ENCODE measurements around the gene ZNF583. TPM values are rescaled to one million over a fixed set of nuclear protein-coding genes. Genes with fewer than 3 reads are reported as not detected.

ZNF583 gene
- total RNA-seq, 1 experiment from 2014 or later = not detected

DNA sequence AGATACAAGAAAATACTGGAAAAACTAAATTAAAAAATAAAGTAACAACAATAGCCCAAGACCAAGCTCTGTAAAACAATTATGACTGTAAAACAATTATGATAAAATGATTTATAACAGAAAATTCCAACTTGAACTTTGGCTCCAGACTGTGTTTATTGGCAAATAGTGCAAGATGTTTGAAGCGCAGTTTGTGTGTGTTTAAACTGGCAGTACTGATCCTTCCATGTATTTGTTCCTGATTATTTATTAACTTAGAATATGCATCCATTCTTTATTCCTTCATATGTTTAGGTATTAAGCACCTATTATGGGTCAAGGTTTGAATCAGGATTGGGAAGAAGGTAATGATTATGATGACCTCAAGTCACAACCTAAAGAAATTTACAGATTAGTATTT lies 48.6 kb upstream of the ZNF583 start:
- ChIA-PET CTCF (no interaction called here), POLR2A (no interaction called here), RAD21 (ENCODE audit: low non-redundant PET in 1 of 2, low total read pairs in 2 of 2, uncharacterized antibody in 2 of 2, unreplicated experiment in 2 of 2) (no interaction called here)
- no peaks in the 10 kb centered on the region for H3K79me2 ChIP-seq (ENCODE audit: insufficient read depth, low read length)
- DNase-seq (ENCODE audit: low read depth, low spot score) (no peak), ATAC-seq (no peak)
- H3K4me1 ChIP-seq (ENCODE audit: control insufficient read depth in 1 of 2, insufficient read depth in 2 of 2, low read length in 2 of 2) = no peaks in the 10 kb centered on the region
- H2AFZ ChIP-seq (ENCODE audit: low read depth, low read length, poor library complexity, severe bottlenecking) = no peak overlapping the region
- H3K36me3 ChIP-seq (ENCODE audit: control insufficient read depth in 1 of 2, insufficient read depth in 2 of 2, low read length in 2 of 2) = no peaks in the 10 kb centered on the region
- TF ChIP-seq POLR2A (IDR thresholded peaks at IDR 0.05; ENCODE audit: borderline replicate concordance, extremely low read depth, insufficient read depth, insufficient read length) = no peak
- TF ChIP-seq SP1 (IDR thresholded peaks at IDR 0.05; ENCODE audit: low read depth) = no peak
- TF ChIP-seq SRF (IDR thresholded peaks at IDR 0.05; ENCODE audit: low read depth) = no peak
- no peak for TF ChIP-seq EGR1 (IDR thresholded peaks at IDR 0.05; ENCODE audit: low read depth)
- TF ChIP-seq, protein P1, sequence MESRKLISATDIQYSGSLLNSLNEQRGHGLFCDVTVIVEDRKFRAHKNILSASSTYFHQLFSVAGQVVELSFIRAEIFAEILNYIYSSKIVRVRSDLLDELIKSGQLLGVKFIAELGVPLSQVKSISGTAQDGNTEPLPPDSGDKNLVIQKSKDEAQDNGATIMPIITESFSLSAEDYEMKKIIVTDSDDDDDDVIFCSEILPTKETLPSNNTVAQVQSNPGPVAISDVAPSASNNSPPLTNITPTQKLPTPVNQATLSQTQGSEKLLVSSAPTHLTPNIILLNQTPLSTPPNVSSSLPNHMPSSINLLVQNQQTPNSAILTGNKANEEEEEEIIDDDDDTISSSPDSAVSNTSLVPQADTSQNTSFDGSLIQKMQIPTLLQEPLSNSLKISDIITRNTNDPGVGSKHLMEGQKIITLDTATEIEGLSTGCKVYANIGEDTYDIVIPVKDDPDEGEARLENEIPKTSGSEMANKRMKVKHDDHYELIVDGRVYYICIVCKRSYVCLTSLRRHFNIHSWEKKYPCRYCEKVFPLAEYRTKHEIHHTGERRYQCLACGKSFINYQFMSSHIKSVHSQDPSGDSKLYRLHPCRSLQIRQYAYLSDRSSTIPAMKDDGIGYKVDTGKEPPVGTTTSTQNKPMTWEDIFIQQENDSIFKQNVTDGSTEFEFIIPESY (IDR thresholded peaks at IDR 0.05; ENCODE audit: extremely low read depth, insufficient replicate concordance, low read length) = no peak
- TF ChIP-seq YY1 (IDR thresholded peaks at IDR 0.05; ENCODE audit: extremely low read depth, insufficient replicate concordance, low read depth, low read length) = no peak
- TF ChIP-seq RAD21 (IDR thresholded peaks at IDR 0.05; ENCODE audit: low read depth) = no peak
- TF ChIP-seq JUND (IDR thresholded peaks at IDR 0.05) = no peak
- TF ChIP-seq ZFX (IDR thresholded peaks at IDR 0.05) = no peak
- TF ChIP-seq ZNF274 (IDR thresholded peaks at IDR 0.05; ENCODE audit: low read depth, low read length) = no peak
- no peak for TF ChIP-seq EZH2 (IDR thresholded peaks at IDR 0.05)
- TF ChIP-seq, protein P2, sequence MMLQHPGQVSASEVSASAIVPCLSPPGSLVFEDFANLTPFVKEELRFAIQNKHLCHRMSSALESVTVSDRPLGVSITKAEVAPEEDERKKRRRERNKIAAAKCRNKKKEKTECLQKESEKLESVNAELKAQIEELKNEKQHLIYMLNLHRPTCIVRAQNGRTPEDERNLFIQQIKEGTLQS (IDR thresholded peaks at IDR 0.05) = no peak
- TF ChIP-seq, protein P3, sequence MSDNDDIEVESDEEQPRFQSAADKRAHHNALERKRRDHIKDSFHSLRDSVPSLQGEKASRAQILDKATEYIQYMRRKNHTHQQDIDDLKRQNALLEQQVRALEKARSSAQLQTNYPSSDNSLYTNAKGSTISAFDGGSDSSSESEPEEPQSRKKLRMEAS (IDR thresholded peaks at IDR 0.05) = no peak
- no peak for TF ChIP-seq ELF1 (IDR thresholded peaks at IDR 0.05; ENCODE audit: borderline replicate concordance, low read depth)
- TF ChIP-seq, protein P4, sequence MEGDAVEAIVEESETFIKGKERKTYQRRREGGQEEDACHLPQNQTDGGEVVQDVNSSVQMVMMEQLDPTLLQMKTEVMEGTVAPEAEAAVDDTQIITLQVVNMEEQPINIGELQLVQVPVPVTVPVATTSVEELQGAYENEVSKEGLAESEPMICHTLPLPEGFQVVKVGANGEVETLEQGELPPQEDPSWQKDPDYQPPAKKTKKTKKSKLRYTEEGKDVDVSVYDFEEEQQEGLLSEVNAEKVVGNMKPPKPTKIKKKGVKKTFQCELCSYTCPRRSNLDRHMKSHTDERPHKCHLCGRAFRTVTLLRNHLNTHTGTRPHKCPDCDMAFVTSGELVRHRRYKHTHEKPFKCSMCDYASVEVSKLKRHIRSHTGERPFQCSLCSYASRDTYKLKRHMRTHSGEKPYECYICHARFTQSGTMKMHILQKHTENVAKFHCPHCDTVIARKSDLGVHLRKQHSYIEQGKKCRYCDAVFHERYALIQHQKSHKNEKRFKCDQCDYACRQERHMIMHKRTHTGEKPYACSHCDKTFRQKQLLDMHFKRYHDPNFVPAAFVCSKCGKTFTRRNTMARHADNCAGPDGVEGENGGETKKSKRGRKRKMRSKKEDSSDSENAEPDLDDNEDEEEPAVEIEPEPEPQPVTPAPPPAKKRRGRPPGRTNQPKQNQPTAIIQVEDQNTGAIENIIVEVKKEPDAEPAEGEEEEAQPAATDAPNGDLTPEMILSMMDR (IDR thresholded peaks at IDR 0.05 in 2 of 3, conservative IDR thresholded peaks at IDR 0.05 in 1 of 3; ENCODE audit: borderline replicate concordance in 1 of 3, insufficient read depth in 1 of 3, low read depth in 2 of 3, low read length in 2 of 3) = no peak
- TF ChIP-seq, protein P5, sequence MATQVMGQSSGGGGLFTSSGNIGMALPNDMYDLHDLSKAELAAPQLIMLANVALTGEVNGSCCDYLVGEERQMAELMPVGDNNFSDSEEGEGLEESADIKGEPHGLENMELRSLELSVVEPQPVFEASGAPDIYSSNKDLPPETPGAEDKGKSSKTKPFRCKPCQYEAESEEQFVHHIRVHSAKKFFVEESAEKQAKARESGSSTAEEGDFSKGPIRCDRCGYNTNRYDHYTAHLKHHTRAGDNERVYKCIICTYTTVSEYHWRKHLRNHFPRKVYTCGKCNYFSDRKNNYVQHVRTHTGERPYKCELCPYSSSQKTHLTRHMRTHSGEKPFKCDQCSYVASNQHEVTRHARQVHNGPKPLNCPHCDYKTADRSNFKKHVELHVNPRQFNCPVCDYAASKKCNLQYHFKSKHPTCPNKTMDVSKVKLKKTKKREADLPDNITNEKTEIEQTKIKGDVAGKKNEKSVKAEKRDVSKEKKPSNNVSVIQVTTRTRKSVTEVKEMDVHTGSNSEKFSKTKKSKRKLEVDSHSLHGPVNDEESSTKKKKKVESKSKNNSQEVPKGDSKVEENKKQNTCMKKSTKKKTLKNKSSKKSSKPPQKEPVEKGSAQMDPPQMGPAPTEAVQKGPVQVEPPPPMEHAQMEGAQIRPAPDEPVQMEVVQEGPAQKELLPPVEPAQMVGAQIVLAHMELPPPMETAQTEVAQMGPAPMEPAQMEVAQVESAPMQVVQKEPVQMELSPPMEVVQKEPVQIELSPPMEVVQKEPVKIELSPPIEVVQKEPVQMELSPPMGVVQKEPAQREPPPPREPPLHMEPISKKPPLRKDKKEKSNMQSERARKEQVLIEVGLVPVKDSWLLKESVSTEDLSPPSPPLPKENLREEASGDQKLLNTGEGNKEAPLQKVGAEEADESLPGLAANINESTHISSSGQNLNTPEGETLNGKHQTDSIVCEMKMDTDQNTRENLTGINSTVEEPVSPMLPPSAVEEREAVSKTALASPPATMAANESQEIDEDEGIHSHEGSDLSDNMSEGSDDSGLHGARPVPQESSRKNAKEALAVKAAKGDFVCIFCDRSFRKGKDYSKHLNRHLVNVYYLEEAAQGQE (IDR thresholded peaks at IDR 0.05; ENCODE audit: low read depth) = no peak
- H3K9me3 ChIP-seq (ENCODE audit: control insufficient read depth in 1 of 2, insufficient read depth in 1 of 2, low read depth in 1 of 2, low read length in 2 of 2) = no peaks in the 10 kb centered on the region
- H3K27ac ChIP-seq (ENCODE audit: low read depth, low read length) = no peak overlapping the region
- H3K9me2 ChIP-seq (ENCODE audit: insufficient read depth) = no peaks in the 10 kb centered on the region
- no TSS peak for BruUV-seq (replicated peaks)
- no peaks in the 10 kb centered on the region for H4K20me1 ChIP-seq (ENCODE audit: insufficient read depth)
- H3K27me3 ChIP-seq (ENCODE audit: insufficient read depth, low read length) = no peaks in the 10 kb centered on the region
- no peak overlapping the region for H3K9ac ChIP-seq (ENCODE audit: low read length)
- no peak overlapping the region for H3K4me3 ChIP-seq (replicated peaks in 1 of 2; ENCODE audit: low read depth in 1 of 2, low read length in 2 of 2)
- no peak overlapping the region for H3K4me2 ChIP-seq (ENCODE audit: low read length)
- intact Hi-C loops (cut with micrococcal nuclease) = no loop called here

All from HCT116 (cell line).